Activated CD4-positive, CD25-positive, alpha-beta regulatory T cell treated with anti-CD3 and anti-CD28 coated beads, Interleukin-2, amount 50 U/mL, for 16 hours (primary cell): Measurements from ENCODE around the gene DIRAS1.
"Not testable (repeated sequence)": the region's sequence is repeated elsewhere in the genome, so short reads cannot be mapped to it uniquely, and the experiment has no call there.

Source experiments
- DNase-seq: peaks from one replicate; pipeline ENCODE4 v3.0.0-alpha.2; 2020; ENCODE audit warnings: low read depth, low spot score

Gene DIRAS1

GRCh38 chr19:2727640-2727944, 6.4 kb upstream of the DIRAS1 start:
- DNase-seq: no peak

- DNase-seq: no peak
These were observed 5.9 kb upstream of the DIRAS1 start for GRCh38 chr19:2726904-2727639.

- no peak for DNase-seq
These were observed 5.1 kb upstream of the DIRAS1 start for GRCh38 chr19:2726160-2726855.

GRCh38 chr19:2724148-2724557, 3.0 kb upstream of the DIRAS1 start:
- no peak for DNase-seq

- DNase-seq: no peak
These were observed 2.6 kb upstream of the DIRAS1 start for GRCh38 chr19:2723747-2724146.

GRCh38 chr19:2723345-2723715, 2.2 kb upstream of the DIRAS1 start:
- no peak for DNase-seq

- no peak for DNase-seq
These were observed 1.6 kb upstream of the DIRAS1 start for GRCh38 chr19:2722541-2723344.

- DNase-seq: no peak
These were observed 683 bp upstream of the DIRAS1 start for GRCh38 chr19:2721570-2722540.

GRCh38 chr19:2719920-2720776, 1.0 kb downstream of the DIRAS1 start:
- DNase-seq: no peak

GRCh38 chr19:2719232-2719735, 1.9 kb downstream of the DIRAS1 start:
- no peak for DNase-seq

- no peak for DNase-seq
These were observed 3.3 kb downstream of the DIRAS1 start for GRCh38 chr19:2717638-2718541.

- DNase-seq: no peak
These were observed 4.2 kb downstream of the DIRAS1 start for GRCh38 chr19:2716722-2717637.

GRCh38 chr19:2716275-2716650, 4.9 kb downstream of the DIRAS1 start:
- no peak for DNase-seq

- no peak for DNase-seq
These were observed 5.5 kb downstream of the DIRAS1 start for GRCh38 chr19:2715470-2716274.

GRCh38 chr19:2714531-2715269, 6.5 kb downstream of the DIRAS1 start:
- no peak for DNase-seq

- not testable (repeated sequence) for DNase-seq
These were observed 7.1 kb downstream of the DIRAS1 start for GRCh38 chr19:2714102-2714501.

GRCh38 chr19:2713170-2713569, 8.0 kb downstream of the DIRAS1 start:
- not testable (repeated sequence) for DNase-seq
